GM19452 (cell line): ENCODE results near the gene MLPH.
"Not testable (repeated sequence)": the region's sequence is repeated elsewhere in the genome, so short reads cannot be mapped to it uniquely, and the experiment has no call there.

ENCODE experiments used
- ATAC-seq: cut with Tn5 transposase; IDR thresholded peaks from one replicate; pipeline ENCODE4 v1.9.1; 2021; ENCODE audit not compliant: unreplicated experiment

Gene MLPH

DNA sequence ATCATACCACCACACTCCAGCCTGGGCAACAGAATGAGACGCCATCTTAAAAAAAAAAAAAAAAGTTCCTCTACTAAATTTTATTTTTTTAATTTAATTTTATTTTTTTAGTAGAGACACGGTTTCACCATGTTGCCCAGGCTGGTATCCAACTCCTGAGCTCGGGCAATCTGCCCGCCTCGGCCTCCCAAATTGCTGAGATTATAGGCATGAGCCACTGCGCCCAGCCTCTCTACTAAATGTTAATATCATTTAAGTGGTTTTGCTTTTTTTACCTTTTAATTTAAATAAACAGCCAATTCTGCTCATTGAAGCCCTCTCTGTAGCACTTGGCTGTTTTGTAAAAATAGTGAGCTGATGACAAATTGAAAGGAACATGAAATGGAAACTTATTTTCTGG lies 94.3 kb downstream of the MLPH start:
- no peak for ATAC-seq

DNA sequence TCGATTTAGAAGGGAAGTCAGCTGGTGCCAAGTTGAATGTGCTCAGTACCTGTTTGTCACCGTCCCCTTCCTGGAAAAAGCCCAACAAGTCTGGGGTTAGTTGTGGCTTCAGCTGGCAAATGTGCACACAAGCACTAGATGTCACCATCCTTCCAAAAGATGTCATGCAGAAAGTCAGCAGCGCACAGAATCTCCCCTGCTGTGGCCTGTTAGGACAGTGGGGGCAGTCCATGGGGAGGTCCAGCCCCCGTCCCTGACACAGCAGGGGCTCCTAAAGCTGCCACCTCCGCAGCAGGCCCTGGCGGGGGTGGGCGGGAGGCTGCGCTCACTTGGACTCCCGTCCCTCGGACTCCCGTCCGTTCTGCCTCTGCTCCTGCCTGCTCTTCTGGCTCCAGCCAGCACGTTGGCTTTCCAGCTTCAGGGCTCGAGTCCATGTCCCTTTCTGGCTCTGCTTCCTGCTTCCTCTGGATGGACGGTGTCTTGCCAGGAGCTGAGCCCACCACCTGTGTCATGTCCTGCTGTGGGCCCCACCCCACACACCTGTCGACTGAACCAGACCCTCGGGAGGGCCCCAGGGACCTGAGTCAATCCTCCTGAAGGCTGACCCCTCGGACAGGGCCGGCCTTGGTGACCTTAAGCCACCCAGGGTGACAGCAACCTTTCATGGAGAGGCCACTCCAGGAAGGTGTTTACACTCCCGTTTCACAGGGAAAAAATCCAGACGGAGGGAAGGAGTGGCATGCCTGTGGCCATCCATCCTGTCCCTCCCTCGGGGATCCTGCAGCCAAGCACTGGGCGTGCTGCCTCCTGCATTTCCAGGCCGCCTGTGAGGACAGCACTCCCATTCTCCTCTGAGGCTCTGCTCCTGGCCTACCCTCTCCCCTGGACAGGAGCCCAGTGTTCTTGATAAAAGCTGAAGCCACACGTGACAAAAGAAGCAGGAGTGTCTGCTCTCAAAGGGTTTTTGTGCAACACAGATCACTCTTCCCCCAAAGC lies 95.0 kb downstream of the MLPH start:
- ATAC-seq = no peak

DNA sequence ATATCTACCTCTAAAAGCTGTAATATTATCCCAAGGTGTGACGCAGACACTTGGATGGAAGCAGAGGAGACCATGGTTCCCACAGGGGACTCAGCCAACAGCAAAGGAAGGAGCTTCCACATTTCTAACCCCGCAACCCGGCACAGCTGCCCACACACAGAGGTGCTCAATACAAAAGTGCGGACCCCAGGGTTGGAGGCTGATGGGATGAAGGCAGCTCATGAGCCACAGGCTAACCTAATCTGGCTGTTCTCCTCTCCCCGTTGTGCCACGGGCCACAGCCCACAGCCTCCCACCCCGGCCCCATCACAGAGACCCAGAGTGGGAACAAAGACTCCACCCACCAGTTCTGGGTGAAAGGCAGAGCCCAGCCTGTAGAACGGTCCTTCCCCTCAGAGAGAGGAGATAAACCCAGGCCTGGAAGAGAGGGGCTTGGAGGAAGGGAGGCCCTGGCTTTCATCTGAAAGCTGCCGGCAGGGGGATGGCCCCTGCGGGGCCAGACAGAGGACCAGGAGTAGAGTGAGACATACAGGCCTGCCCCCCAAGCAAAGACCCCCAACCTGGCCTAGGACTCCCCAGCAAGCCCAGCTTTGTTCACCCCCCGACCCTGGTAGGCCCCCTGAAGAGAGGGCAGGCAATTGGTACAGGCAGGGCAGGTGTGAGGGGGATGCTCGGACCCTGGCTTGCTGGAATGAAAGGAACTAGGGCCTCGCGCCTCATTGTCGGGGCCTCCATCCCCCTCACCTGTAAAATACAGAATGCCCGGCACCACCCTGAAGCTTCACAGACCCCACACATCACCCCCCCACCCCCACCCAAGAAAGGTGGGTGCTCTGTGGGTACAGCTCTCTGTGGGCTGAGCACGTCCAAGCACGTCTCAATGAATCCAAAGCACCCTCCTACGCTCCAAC lies 96.6 kb downstream of the MLPH start:
- no peak for ATAC-seq

DNA sequence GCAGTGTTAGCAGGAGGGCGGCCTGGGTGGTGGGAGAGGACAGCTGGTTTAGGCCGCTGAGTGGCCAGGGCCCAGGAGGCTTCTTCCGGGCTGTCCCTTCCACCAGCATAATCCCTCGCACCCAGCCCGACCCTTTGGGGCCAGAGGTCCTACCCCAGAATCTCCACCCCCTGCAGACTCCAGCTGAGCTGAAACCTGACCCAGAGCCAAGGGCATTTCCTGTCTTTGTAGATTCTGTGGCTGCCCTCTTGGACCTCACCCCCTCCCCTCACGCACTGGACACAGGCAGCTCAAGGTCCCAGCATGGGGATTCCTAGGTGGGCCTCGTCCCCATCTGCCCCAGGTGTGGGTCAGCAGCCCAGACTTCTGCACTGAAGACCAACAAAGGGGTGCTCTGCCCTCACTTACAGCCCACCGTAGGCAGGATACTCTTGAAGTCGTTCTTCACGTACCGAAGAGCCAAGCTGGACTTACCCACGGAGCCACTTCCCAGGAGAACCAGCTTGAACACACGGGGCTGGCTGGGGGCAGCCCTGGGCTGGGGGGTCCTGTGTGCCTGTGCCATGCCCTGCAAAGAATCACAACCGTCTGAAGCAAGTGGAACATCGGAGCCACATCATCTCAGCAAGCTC lies 98.7 kb downstream of the MLPH start:
- no peak for ATAC-seq

DNA sequence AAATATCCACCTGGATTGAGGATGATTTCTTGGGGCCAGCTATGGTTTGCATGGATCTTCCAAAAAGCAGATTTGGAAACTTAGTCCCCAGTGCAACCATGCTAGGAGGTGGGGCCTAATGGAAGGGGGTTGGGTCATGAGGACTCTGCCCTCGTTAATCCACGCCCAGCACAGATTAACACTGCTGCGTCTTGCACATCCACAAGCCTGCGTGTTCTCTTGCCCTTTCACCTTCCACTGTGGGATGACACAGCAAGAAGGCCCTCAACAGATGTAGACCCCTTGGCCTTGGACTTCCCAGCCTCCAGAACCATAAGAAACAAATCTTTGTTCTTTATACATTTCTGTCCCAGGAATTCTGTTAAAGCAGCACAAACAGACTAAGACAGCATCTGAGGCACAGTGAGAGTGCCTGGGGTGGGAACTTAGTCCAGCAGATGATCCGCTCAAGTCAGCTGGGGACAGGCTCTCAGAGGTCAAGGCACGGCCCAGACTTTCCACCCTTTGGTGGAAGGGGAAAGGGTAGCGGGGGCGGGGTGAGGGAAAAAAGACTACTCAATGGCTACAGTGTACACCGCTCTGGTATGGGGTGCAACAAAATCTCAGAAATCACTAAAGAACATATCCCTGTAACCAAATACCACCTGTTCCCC lies 101.1 kb downstream of the MLPH start:
- ATAC-seq = no peak

DNA sequence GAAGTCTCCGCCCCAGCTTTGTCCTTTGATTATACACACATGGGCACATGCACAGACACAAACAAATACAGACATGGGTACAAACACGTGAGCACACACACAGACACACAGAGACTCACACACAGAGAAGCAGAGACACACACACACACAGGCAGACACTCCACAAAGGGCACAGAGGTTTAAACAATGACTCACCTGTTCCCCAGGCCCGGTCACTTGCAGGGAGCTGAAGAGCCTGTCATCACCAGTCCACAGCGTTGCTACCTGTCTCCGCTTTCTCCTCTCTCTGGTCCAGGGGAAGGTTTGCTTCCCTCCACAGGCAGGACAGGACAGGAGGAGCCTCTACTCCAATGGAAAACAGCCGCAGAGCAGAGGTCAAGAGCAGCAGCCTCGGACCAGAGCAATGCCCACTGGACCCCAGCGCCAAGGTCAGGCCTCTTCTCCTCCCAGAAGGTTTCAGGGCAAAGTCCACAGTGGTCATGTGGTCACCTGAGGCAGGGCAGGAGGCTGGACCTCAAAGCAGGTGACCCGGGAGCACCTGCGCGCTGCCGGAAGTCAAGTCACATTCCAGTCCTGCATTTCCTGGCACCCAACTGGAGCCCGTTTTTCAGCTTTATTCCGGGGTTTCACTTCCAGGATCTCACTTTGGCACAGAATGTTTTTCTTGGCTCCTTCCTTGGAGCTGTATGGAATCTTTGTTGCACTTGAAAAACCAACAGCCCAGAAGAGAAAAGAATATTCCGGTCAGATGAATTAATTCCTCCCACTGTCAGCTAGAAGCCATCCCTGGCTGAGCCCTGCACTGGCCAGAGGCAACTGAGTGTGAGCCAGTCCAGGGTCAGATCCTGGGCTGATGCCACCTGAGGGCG lies 103.5 kb downstream of the MLPH start, which contains the start of gene RAB17:
Gene RAB17, minus strand, starts transcription at position 463 of the 869 bp plus-strand sequence. CDS start 4,580 bp downstream, outside the sequence.
- ATAC-seq = no peak

DNA sequence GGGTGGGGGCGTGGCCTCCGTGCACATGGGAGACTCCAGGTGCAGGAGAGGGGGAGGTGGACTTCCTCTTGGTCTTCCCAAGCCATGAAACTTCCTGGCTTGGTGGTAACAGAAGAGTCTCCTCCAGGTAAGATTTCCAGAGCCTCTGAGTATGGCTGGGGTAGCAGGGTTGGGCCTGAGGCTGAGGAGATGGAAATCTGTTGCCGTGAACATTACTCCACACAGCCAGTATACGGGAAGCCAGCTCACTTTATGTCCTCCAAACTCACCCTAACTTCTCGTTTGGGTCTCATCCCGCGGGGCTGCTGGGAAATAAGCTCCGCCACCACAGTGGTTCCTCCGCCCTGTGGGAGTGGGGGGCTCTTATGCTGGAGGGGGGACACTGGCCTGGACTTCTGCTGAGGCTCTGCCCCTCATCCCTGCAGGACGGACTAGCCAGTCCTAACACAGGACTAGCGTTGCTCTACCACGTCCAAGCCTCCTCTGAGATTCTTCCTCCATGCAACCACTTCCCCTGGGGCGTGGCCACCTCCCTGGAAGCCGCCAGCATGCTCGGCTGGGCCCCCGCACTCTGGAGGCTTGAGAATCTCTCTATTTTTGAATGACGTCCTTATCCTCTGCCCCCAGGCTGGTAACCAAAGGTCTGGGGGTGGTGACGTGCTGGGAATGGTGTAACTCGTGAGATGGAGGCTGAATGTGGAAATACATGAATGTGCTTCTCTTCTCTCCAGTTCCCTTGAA lies 104.3 kb downstream of the MLPH start:
- ATAC-seq = no peak

DNA sequence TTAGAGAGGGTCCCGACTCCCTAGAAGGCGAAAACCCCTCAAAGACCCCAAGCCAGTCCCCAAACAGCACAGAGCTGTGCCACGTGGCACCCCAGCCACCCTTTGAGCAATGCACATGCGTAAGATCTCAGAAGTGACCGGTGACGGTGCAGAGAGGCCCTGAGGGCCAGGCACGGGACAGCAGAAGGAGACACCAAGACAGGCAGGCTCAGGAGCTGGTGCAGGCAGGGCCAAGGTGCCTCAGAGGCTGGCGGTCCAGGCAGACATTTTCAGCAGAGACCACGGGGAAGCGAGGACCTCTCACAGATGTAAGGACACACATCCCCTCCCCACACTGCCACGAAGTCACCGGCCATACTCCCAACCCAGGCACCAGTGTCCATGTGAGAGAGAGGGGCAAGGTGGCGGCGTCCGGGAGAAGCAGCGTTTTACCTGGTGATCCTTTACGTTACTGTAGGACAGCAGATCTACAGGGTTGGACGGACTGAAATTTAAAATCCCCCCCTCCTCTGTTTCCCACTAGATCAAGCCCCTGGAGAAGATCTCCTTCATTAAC lies 105.5 kb downstream of the MLPH start:
- no peak for ATAC-seq

DNA sequence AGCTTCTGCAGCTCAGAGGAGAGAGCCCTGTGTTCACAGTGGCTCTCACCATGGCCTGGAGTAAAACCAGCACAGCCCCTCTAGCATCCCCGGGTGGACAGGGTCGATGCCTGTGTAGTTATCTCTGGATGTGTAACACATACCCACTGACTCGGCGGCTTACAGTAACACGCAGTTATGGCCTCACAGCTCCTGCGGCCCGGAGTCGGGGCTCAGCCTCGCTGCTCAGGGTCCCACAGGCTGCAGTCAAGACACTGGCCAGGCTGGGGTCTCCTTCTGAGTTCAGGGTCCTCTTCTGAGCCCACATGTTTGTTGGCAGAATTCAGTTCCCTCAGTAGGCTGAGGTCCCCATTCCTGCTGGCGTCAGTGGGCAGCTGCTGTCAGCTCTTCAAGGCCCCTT lies 106.0 kb downstream of the MLPH start:
- no peak for ATAC-seq

DNA sequence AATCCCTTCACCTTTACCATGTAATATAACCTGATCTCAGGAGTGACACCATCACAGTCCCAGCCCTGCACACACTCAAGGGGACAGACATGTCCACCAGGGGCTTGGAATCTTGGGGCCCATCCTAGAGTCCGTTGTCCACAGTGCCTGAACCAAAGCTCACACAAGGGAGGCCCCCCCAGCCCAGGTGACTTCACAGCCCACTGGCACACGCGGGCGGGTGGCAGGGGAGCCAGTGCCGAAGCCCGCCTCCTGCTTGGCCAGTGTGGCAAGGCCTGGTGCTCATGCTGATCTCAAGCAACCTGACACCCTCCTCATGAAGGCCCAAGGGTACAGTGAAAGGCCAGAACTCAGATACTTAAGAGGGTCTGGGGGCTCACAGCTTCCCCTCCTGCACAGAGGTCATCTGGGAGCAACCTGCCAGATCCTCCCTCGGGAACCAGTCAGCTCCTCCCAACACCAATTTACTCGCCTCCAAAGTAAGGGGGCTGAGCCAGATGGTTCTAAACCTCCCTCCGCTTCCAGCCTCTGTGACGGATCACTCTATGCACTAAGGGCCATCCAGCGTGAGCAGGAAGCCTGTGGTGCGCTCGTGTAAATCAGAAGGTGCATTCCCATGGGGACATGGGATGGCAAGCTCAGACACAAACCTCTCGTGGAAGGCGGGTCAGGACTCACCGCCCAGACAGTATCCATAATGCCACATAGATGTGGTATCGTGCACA lies 106.7 kb downstream of the MLPH start:
- ATAC-seq = no peak

DNA sequence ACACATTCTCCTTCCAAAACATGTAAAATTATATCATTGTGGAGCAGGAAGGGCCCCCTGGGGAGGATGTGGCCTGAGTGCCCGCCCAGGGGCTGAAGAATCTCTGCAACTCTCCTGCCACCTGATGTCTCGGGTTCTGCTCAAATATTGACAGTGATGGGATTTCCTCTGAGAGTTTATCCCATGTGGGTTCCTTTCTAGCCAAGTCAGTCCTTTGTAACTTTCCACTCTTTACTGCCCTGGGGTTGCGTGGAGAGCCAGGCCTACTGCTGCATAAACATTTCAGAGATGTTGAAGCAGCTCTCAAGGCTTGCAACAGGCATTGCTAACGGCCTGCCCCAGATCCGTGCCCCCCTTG lies 107.4 kb downstream of the MLPH start:
- no peak for ATAC-seq

DNA sequence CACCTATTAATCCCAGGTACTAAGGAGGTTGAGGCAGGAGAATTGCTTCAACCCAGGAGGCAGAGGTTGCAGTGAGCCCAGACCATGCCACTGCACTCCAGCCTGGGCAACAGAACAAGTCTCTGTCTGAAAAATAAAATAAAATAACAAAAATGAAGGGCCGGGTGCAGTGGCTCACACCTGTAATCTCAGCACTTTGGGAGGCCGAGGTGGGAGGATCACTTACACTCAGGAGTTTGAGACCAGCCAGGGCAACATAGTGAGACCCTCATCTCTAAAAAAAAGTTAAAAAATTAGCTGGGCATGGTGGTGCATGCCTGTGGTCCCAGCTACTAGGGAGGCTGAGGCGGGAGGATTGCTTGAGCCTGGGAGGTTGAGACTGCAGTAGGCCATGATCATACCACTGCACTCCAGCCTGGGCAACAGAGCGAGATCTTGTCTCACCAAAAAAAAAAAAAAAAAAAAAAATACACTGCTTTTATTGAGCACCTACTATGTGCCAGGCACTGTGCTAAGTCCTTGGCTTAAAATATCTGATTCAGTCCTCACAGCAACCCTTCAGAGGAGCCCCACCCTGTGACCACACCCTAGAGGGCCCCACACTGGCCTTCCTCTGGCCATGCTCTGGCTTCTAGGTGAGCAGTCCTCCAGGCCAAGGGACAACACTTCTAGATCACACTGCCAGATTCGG lies 108.9 kb downstream of the MLPH start:
- ATAC-seq = not testable (repeated sequence)

DNA sequence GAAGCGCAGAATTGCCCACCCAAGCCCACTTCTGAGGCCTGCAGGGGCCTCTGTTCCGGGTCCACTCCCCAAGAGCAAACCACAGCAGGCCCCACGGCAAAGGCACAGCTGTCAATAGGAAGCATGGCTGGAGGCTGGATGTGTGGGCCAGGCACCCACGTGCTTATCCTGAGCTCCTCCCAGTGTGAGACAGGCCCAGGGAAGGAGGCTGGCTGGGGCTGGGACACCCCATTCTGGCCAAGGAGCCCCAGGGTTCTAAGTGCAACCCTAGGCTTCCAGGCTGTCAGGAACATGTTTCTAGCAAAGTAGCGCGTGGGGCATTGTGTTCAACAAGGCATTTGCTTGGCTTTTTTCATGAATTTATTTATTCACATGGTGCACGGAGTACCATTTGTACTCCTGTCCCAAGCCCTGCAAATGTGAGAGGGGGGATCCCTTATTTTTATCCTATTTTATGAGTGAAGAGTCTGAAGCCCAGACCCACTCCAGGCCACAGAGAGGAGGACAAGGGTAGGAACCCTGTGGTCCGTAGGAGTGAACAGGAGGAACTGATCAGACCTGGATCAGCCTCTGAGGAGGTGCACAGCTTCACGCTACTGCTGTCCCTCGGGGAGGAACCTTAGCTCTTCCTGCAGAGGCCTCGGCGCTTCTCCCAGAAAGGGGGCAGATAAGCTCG lies 109.6 kb downstream of the MLPH start:
- ATAC-seq = no peak

DNA sequence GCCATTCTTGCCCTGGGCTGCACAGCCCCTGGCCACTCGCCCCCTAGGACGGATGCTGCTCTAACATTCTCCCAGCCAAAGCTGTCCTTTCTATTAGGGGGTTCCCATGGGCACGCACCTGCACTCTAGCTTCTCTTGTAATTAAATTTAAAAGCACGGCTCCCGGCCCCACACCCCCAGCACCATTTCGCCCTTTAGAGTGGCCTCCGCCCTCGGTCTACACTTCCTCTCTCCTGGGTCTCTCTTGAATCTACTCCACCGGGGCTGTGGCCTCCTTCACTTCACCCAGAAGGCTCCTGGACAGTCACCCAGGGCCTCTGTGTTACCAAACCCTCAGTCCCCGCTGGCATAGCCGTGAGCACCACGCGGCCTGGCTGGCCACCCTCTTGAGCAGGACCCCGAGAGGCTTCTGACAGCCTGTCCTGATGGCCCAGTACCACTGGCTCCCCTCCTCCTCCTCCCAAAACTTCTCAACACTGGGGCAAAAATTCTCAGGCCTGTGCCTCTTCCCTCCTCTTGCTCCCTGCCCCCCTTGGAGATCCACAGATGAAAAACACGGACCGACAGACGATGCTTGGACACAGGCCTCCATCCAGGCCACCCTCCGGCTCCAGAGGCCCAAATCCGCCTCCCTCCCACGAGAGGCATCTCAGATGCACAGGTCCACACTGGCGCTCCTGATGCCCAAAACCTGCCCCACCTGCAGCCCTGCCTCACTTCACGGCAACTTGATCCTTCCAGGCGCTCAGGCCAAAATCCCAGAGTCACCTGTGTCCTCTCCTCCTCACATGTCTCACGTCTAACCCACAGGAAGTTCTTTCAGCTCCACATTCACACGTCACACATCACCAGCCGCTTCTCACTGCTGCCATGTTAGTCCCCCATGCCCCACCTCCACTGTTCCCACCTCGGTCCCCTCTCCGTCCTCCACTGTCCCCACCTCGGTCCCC lies 110.4 kb downstream of the MLPH start:
- no peak for ATAC-seq

DNA sequence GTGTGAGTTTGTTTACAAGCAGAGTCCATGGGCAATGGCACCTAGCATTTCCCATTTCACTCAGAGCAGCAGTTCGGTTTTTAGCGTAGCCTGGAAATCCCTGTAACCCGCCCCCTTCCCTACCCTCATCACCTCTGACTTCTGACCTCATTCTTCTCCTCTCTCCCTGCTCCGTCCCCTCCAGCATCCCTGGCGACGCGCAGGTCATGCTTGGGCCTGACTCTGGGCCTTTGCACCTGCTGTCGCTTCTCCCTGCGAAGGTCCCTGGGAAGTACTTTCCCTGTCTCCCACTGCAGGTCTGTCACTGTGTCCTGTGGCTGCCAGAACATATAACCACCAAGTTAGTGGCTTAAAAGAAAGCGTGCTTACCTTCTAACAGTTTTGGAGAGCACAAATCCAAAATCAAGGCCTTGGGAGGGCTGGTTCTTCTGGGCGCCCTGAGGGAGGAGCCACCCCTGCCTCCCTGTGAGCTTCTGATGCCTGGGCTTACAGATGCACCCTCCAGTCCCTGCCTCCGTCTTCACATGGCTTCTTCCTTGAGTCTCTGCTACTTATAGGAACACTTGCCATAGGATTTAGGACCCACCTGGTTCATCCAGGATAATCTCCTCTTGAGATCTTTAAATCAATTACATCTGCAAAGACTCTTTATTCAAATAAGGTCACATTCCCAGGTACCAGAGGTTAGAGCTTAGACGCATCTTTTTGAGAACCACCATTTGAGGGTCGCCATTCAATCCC lies 111.6 kb downstream of the MLPH start:
- ATAC-seq = no peak
